Caco-2 (cell line): ENCODE results near the gene TRNT1. TPM values are rescaled to one million over a fixed set of nuclear protein-coding genes. Genes with fewer than 3 reads are reported as not detected.

Experiments
- BruUV-seq: library from RNA; stranded (reverse); fragments of 400-500 nt; replicated peaks from 2 replicates; lab custom pipeline; 2021; lab: Mats Ljungman, UMichigan
- CTCF ChIA-PET: fragments of 300-600 bp; sonication (Branson Sonifier 250); formaldehyde crosslinking; loops from one replicate; lab custom pipeline; 2022; ENCODE audit warnings: antibody characterized with exemption; lab: Charles Lee
- POLR2A ChIA-PET: fragments of 300-600 bp; sonication (Branson Sonifier 250); formaldehyde crosslinking; loops from one replicate; lab custom pipeline; 2022; ENCODE audit warnings: antibody characterized with exemption; lab: Charles Lee
- DNase-seq, 2 experiments: peaks; one replicate each; pipeline versions ENCODE4 v3.0.0 to v3.0.0-alpha.2; 2020 to 2022
- H3K27me3 ChIP-seq: replicated peaks from 2 replicates; pipeline ENCODE4 v1.6.0; 2011; ENCODE audit warnings: low read length; ENCODE audit not compliant: control insufficient read depth, insufficient read depth
- H3K36me3 ChIP-seq: 2 replicates; pipeline ENCODE4 v1.5.1; 2011; ENCODE audit warnings: low read length; ENCODE audit not compliant: control insufficient read depth, insufficient read depth
- H3K4me1 ChIP-seq: fragments of 250-450 bp; sonication (Bioruptor Pico); 2 replicates; pipeline ENCODE4 v1.5.1; 2020; ENCODE audit warnings: mild to moderate bottlenecking
- H3K4me3 ChIP-seq: 2 replicates; pipeline ENCODE4 v1.5.1; 2011; ENCODE audit warnings: low read depth, mild to moderate bottlenecking, control low read depth, low read length
- H3K9me3 ChIP-seq: fragments of 250-450 bp; sonication (Bioruptor Pico); 2 replicates; pipeline ENCODE4 v1.5.1; 2020; ENCODE audit warnings: mild to moderate bottlenecking, moderate library complexity
- H3K27ac Mint-ChIP-seq: one replicate; pipeline ENCODE4 v1.8.0; 2022; ENCODE audit warnings: mixed read lengths; ENCODE audit not compliant: unreplicated experiment
- H3K27me3 Mint-ChIP-seq: one replicate; pipeline ENCODE4 v1.8.0; 2022; ENCODE audit warnings: mixed read lengths; ENCODE audit not compliant: insufficient read depth, unreplicated experiment
- H3K36me3 Mint-ChIP-seq: one replicate; pipeline ENCODE4 v1.8.0; 2022; ENCODE audit warnings: mild to moderate bottlenecking, mixed read lengths; ENCODE audit not compliant: insufficient read depth, unreplicated experiment
- H3K4me1 Mint-ChIP-seq: one replicate; pipeline ENCODE4 v1.8.0; 2022; ENCODE audit warnings: low read depth, mixed read lengths; ENCODE audit not compliant: unreplicated experiment
- H3K4me3 Mint-ChIP-seq: one replicate; pipeline ENCODE4 v1.8.0; 2022; ENCODE audit warnings: mild to moderate bottlenecking, moderate library complexity, mixed read lengths; ENCODE audit not compliant: unreplicated experiment
- H3K9me3 Mint-ChIP-seq: one replicate; pipeline ENCODE4 v1.8.0; 2022; ENCODE audit warnings: mixed read lengths; ENCODE audit not compliant: unreplicated experiment
- CTCF ChIP-seq, 2 experiments: fragments of 200-600 bp in 1 of 2; IDR thresholded peaks; 1 replicate in 1 of 2; 2 replicates in 1 of 2; pipeline versions ENCODE4 v1.5.1 to v1.8.0; 2011 to 2022; ENCODE audit warnings: antibody characterized with exemption in 1 of 2, control low read depth in 1 of 2, inconsistent platforms in 1 of 2, low read depth in 1 of 2, low read length in 1 of 2, mild to moderate bottlenecking in 1 of 2, moderate library complexity in 1 of 2; ENCODE audit not compliant: insufficient read depth in 1 of 2, severe bottlenecking in 1 of 2, unreplicated experiment in 1 of 2
- intact Hi-C: fragments of 100-400 bp; cut with micrococcal nuclease; formaldehyde crosslinking; loops from one replicate; pipeline ENCODE4 v1.10.0; 2022; ENCODE audit not compliant: unreplicated experiment
- total RNA-seq: library from RNA; stranded (reverse); gene quantifications from 2 replicates; pipeline ENCODE4 v1.2.3, GENCODE V29; 2022

TRNT1 gene
- total RNA-seq, 1 experiment from 2014 or later = 43.6 TPM

GRCh38 chr3:3184876-3185275 is 58.1 kb downstream of the TRNT1 start:
- H3K36me3 Mint-ChIP-seq = no peaks in the 10 kb centered on the region
- no peak overlapping the region for H3K27ac Mint-ChIP-seq
- H3K27me3 Mint-ChIP-seq = peaks cover 4% of the 10 kb centered on the region
- H3K9me3 ChIP-seq = peaks cover 2% of the 10 kb centered on the region; the same call in 1 of the 2 replicates
- ChIA-PET POLR2A (no interaction called here), CTCF (no interaction called here)
- no peak overlapping the region for H3K4me3 Mint-ChIP-seq
- H3K36me3 ChIP-seq = no peaks in the 10 kb centered on the region
- no peak for DNase-seq
- H3K4me3 ChIP-seq = no peak overlapping the region
- H3K27me3 ChIP-seq = no peaks in the 10 kb centered on the region; the same call in 1 of the 2 replicates
- BruUV-seq = no TSS peak
- H3K4me1 Mint-ChIP-seq = peaks cover 7% of the 10 kb centered on the region
- no peaks in the 10 kb centered on the region for H3K4me1 ChIP-seq
- TF ChIP-seq CTCF (IDR thresholded peaks at IDR 0.05; ENCODE audit: insufficient read depth in 1 of 2, low read depth in 1 of 2, low read length in 1 of 2, severe bottlenecking in 1 of 2, unreplicated experiment in 1 of 2) = no peak
- intact Hi-C loops = no loop called here
- no peaks in the 10 kb centered on the region for H3K9me3 Mint-ChIP-seq

DNA sequence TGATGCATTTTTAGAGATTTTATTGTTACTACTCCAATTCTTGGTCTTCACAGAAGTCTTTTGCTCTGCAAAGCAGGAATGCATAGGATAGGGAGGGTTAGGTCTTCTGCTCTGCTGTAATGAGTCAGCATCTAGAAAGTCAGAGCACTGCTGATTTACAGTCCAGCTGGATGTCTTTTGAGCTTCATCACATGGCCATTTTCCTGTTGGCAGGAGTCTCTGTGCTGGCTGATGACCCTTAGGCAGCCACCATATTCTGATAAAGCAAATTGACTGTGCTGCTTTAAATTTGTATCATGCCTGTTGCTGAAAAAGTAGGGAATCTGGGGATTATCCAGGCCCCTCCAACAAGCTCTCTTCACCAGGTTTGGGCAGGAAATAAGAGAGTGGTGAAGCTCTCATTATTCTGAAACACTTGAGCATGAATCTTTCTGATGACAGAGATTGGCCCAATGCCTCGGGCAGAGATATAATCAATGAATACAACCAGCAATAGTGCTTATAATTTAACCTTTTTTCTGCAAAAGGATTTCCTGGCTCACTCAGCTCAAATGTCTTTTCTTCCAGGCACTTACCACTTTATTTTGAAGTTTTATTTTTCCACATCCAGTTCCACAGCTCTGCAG is 62.5 kb downstream of the TRNT1 start:
- Mint-ChIP-seq H3K27ac (no peak overlapping the region), H3K4me3 (no peak overlapping the region), H3K4me1 (peaks cover 7% of the 10 kb centered on the region), H3K9me3 (no peaks in the 10 kb centered on the region), H3K27me3 (no peaks in the 10 kb centered on the region), H3K36me3 (no peaks in the 10 kb centered on the region)
- Histone ChIP-seq H3K36me3 (no peaks in the 10 kb centered on the region), H3K27me3 (no peaks in the 10 kb centered on the region), H3K9me3 (peaks cover 2% of the 10 kb centered on the region; the same call in 1 of the 2 replicates), H3K4me1 (no peaks in the 10 kb centered on the region), H3K4me3 (no peak overlapping the region)
- ChIA-PET CTCF (no interaction called here), POLR2A (no interaction called here)
- no peak for TF ChIP-seq CTCF (IDR thresholded peaks at IDR 0.05; ENCODE audit: insufficient read depth in 1 of 2, low read depth in 1 of 2, low read length in 1 of 2, severe bottlenecking in 1 of 2, unreplicated experiment in 1 of 2)
- BruUV-seq = no TSS peak
- intact Hi-C loops = no loop called here
- no peak for DNase-seq

DNA sequence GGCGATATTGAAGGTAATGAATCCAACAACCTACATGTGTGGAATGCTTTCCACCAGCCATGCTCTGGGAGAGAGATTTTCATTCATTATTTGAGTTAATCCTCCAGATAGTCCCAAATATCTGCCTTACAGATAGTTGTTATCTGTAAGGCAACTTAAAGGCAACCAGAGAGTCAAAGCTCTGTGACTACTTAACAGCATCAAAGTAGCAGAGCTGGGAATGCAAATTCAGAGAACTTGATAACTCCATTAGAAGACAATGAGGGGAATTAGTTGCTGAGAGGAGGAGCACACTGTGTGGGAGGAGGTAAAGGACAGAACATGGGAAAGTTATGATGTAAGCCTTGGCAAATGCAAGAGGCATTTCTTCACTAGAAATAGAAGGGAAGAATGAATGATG is 63.2 kb downstream of the TRNT1 start:
- Mint-ChIP-seq H3K36me3 (no peaks in the 10 kb centered on the region), H3K9me3 (no peaks in the 10 kb centered on the region), H3K4me3 (no peak overlapping the region), H3K27me3 (no peaks in the 10 kb centered on the region), H3K27ac (no peak overlapping the region), H3K4me1 (peaks cover 7% of the 10 kb centered on the region)
- intact Hi-C loops = no loop called here
- no peaks in the 10 kb centered on the region for H3K4me1 ChIP-seq
- CTCF ChIA-PET = no interaction called here
- H3K27me3 ChIP-seq = no peaks in the 10 kb centered on the region
- TF ChIP-seq CTCF (IDR thresholded peaks at IDR 0.05; ENCODE audit: insufficient read depth in 1 of 2, low read depth in 1 of 2, low read length in 1 of 2, severe bottlenecking in 1 of 2, unreplicated experiment in 1 of 2) = no peak
- DNase-seq = no peak
- BruUV-seq = no TSS peak
- H3K9me3 ChIP-seq = peaks cover 2% of the 10 kb centered on the region; the same call in 1 of the 2 replicates
- H3K36me3 ChIP-seq = no peaks in the 10 kb centered on the region
- H3K4me3 ChIP-seq = no peak overlapping the region
- POLR2A ChIA-PET = no interaction called here
